LHCN-M2 (cell line): ENCODE measurements around the gene MYO16. TPM values are rescaled to one million over a fixed set of nuclear protein-coding genes. Genes with fewer than 3 reads are reported as not detected.
"Not testable (repeated sequence)": the region's sequence is repeated elsewhere in the genome, so short reads cannot be mapped to it uniquely, and the experiment has no call there.

ENCODE experiments used
- DNase-seq: peaks from one replicate; pipeline ENCODE4 v3.0.0-alpha.2; 2012; ENCODE audit warnings: low read depth
- total RNA-seq: library from RNA; depleted of rRNA; stranded (reverse); fragments of >200 nt; gene quantifications from 2 replicates; pipeline ENCODE4 v1.2.3, GENCODE V29; 2014

Gene MYO16
- total RNA-seq, 1 experiment from 2014 or later = not detected

DNA sequence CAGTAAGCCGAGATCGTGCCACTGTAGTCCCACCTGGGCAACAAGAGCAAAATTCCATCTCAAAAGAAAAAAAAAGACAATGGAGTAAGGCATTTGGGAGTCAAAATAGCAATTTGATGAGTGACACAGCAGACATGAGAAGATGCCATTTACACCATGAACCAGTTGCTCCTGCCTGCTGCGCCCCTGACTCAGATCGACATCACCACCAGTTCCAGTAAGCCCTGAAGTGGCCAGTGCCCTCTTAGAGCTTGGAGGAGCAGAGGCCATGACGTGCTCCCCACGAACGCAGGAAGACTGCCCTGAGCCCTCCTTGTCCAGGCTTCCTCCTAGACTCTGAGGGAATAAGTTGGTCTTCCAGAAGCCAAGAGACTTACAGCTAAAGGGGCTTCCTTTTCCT is 339.2 kb downstream of the MYO16 start:
- DNase-seq = peak; percentile 43

DNA sequence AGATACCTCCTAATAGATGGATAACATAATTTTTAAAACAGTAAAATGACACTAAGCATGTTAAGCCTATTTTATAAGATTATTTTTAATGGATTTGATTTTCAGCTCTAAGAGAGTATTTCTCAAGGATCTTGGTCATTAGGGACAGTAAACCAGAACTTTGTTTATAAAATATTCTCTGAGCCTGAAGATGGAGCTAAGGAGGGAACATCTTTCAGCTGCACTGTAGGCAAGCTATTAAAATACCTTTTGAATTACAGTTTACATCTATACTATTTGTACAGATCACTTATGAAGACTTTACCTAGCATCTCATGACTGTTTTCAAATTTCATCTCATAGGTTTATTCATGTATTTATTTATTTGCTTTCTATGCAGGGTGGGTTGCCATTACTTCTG is 345.3 kb downstream of the MYO16 start:
- no peak for DNase-seq

DNA sequence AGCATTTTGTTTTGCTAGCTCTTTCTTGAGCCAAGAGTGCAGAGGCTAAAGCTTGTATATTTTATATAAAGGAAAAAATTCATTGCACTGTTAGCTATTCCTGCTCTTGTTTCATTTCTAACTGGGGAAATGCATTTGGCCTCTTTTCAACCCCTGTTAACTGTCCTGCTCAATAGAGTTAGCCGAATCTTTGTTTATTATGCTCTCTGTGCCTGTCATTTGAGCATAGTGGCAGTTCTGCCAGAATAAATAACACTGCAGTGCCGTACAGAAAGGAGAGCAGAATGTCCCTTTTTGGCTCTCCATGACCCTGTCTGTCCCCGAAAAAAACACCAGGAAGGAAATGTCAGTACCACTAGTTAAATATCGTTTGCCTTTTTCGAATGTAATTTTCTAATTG is 350.8 kb downstream of the MYO16 start:
- no peak for DNase-seq

DNA sequence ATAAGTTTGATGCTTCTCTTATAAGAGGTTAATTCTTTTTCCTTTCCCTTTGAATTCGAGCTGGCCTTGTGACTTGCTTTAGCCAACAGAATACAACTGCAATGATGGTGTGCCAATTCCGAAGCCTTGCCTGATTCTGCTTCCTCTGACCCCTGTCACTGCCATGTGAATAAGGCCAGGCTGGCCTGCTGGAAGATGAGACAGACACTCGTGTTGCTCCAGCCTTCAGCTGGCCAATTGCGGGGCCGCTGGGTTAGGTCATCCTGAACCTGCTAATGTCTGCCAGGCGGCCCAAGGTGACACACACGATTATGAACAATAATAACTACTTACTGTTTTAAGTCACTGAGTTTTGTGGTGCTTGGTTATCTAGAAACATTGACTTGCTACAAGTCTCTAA is 352.0 kb downstream of the MYO16 start:
- no peak for DNase-seq

DNA sequence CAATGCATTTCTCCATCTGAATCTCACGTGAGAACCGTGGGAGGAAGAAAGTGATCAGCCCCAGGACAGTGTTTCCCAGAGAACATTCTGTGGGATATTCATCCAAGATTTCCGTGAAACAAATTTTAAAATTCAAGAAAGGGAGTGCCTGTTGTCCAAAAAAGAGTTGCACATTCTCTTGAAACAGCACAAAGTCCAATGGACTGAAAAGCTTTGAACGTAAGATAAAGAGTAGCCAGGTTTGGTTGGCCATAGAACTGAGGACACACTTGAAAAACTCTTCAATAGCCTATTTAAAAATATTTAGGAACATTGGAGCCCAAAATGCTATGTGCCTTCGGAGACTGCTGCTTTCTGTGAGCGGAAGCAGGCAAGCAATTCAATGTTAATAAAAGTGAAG is 353.9 kb downstream of the MYO16 start:
- DNase-seq = no peak

DNA sequence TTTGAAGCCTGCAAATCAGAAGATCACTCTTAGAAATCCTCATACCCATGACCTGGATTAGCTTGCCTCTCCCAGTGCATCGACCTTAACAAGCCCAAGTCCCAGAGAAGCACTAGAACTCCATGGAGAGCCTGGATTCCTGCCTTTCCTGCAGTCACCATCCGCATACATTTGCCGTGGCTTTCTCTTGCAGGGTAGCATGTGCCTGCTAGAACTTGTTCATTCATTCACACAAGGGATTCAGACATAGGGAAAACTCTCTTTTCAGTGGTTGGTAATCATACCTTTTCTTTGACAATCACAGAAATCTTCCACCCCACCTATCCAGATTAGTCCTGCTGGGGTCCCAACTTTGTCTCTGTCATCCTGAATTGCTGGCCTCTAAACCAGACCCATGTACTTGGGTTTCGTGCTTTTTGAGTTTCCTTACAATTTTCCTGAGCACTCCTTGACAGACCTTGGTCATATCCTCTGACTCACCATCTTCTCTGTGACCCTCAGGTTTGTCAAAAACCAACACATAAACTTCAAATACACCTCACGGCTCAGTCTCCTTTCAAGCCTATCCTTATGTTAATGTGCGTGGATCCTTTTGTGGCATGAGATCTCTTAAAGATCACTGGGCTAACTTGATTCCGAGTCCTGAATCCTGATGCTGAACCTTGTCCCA is 355.0 kb downstream of the MYO16 start:
- no peak for DNase-seq

DNA sequence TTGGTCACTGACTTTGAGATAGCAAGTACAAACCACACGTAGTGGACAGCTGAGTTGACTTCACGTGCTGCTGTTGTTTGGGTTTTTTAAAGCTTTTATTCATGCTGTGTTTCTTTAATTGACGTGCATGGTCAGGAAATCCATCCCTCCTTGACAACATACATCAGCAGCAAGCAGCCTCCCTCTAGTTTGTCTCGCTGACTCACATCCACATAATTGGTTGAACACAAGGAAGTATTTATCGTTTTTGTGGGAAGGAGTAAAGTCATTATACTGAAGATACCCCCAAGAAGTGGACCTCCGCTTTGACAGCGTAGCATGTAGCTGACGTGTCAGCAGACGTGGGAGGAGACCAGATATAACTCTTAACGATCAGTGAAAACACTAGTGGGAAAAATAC is 355.8 kb downstream of the MYO16 start:
- DNase-seq = no peak

DNA sequence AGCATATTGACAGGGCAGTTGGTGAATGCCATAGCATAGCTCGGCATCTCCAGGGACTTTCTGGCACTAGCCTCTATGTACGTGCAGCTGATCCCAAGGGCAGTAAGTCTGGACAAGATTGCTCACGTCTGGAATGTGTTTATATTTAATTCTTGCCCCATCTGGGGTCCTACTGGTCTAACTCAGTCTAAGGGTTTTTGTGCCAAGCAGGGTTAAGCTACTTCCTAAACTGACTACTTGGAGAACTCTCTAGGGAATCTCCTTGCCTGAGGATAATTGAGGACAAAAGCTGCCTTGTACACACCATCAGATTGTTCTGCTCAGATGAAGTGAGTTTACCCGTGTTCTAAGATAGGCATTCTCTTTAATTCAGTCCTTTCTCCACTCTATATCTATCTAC is 358.1 kb downstream of the MYO16 start:
- no peak for DNase-seq

DNA sequence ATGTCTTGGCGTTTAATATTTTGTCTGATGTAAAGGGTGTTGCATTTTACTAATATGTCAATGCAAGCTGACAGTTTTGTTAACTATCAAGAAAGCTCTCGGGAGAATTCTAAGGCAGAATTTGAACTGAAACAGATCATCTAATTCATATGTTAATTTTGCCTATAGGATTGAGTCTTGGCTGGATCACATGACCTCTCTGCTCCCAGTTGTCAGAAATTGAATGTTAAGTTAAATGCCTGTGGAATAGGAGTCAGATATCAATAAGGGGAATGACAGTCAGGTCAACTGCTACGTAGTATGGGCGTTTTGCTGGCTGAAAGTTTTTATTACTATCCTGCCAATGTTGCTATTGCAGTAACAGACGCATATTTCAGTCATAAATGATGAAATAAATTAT is 358.5 kb downstream of the MYO16 start:
- DNase-seq = no peak

DNA sequence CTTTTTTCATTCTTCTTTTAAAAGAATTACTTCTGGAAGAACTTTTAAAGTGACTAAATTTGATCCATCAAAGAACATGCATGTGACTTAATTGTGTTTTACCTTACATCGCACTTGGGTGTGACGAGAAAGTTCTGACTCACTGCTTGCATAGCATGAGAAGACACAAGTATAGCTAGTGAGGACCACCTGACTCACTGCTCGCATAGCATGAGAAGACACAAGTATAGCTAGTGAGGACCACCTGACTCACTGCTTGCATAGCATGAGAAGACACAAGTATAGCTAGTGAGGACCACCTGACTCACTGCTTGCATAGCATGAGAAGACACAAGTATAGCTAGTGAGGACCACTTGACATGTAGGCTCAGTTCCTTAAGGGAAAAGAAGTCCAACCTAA is 362.0 kb downstream of the MYO16 start:
- not testable (repeated sequence) for DNase-seq

DNA sequence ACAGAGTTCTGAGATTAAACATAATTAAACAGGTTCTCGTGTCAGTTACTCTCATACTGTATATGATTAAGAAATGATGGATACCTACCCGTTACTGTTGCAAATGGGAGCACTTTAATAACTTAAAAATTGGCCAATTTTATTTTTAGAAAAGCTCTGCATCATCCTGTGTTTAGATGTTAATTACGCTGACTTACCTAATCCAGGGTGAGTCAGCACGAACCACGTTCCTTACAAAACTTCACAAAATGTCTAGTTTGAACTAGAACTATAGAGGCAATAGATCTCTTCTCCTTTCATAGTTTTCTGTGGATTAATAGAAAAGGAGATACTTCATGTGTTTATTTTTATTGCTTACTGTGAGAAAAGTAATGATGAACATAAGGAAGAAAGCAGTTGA is 363.9 kb downstream of the MYO16 start:
- no peak for DNase-seq

DNA sequence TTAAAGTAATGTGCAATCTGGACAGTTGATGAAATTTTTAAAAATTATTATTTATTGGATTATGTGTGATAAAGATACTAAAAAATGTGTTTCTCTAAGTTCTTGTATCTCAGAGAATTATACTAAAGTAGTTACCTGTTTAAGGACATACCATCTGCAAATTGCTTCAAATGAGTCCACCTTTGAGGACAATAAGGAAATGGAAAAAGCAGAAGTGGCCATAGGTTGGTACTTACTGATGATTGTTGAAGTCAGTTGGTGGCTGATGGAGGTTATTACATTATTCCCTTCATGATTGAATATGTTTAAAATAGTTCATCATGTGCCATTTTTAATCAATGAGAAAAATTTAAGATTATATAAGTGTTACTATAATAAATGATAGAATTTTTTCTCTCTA is 367.0 kb downstream of the MYO16 start:
- DNase-seq = no peak

DNA sequence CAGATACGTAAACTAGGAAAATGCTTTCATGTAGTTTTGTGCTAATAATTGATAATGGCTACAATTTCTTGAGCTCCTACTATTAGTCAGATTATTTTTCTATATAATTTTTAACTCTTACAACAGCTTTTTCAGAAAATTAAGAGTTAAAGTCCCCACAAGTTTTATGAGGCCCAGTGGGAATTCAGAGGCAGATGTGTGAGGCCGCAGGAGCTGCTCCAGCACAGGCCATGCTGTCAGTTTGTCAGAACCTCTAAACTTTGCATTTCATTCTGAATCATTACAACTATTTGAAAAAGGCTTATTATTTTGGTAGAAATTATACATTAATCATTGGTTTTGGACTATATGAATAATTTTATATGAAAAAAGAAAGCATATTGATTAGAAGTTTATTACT is 370.8 kb downstream of the MYO16 start:
- no peak for DNase-seq

DNA sequence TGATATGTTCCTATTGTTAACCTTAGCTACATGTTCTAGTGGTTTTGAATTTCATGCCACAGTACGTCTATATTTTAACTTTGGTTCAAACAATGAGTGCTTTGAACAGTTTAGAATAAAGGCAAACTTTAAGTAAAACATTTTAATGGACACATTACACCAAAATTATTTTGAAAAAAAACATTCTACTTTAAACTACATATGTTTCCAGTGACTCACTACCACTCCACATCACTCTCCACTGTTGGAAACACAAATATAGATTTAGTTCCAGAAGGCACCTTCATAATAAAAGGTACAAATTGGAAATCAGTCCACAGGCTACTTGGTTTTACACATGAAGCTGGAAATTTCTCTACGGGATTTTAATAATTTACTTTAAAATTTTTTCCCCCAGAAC is 373.5 kb downstream of the MYO16 start:
- DNase-seq = no peak

DNA sequence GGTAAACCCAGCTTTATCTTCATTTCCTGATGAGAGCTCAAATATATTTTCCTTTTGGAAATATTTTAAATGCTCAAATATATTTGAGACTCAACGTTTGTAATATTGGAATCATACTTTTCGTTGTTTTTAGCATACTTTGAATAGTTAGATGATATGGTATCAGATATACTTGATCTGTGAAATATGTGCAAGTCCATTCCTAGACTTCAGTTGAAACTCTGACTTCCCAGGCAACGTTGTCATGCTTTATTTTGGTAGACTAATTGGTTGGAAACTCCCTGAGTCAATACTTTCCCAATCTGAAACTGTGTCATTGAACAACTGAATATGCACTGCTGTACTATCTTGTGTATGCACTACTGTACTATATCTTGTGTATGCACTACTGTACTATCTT is 378.5 kb downstream of the MYO16 start:
- no peak for DNase-seq

DNA sequence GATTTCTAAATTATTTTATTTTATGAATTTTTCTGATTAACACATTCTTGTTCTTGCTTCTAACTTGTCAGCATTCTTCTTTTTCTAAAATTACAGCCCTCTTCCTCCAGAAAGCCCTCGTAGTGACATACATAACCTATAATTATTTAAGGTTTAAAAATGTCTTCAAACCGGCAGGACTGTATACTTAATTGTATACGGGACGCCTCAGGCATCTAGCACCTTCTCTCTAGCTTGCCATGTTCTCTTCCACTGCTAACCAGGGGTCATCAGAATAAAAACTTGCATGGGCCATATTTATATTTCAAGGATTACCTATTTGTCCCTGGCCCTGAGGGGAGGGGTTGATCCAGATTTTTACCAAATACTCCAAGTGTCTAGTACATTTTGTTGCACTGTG is 380.3 kb downstream of the MYO16 start:
- no peak for DNase-seq

DNA sequence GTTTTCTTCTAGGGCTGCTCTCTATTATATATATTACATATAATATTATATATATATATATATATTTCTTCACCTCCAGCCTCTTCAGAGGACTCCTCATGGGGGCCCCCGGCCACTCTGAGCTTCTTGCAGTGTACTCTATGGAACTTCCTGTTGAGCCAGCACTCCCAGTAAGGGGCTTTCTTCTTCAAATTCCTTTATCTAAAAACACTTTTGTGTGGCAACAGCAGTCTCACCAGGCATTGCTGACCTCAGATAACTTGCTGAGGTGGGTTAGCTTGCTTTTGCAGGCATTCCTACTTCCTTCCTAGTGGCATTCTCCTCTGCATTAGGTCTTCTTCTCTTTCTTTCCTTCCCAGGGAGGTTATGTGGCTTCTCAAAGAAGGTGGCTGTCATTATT is 381.5 kb downstream of the MYO16 start:
- DNase-seq = no peak

DNA sequence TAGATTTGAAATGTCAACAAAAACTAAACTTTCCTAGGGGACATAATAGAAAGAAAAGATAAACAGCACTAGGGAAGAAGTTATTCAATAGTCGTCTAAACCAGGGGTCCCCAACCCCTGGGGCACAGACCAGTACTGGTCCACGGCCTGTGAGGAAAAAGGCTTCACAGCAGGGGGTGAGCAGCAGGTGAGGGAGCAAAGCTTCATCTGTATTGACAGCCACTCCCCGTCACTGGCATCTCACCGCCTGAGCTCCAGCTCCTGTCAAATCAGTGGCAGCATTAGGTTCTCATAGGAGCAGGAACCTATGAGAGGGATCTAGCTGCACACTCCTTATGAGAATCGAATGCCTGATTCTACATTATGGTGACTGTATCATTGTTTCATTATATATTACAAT is 382.7 kb downstream of the MYO16 start:
- no peak for DNase-seq

DNA sequence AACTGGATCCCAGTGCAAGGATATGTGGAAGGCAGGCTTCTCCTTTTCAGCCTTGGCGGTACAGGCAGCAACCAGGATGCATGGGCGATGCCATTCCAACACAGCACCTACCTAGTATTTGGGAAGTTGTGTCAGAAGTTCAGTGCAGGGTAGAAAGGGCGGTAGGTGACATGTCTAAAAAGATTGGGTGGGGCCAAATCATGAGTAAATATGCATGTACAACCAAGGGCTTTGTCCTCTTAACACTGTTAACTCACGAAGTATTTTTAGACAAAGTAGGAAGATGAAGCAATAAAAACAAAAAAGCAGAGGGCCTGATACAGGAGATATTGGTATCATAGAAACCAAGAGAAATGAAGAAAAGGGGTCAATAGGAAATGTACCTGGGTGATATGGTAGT is 392.1 kb downstream of the MYO16 start:
- no peak for DNase-seq

DNA sequence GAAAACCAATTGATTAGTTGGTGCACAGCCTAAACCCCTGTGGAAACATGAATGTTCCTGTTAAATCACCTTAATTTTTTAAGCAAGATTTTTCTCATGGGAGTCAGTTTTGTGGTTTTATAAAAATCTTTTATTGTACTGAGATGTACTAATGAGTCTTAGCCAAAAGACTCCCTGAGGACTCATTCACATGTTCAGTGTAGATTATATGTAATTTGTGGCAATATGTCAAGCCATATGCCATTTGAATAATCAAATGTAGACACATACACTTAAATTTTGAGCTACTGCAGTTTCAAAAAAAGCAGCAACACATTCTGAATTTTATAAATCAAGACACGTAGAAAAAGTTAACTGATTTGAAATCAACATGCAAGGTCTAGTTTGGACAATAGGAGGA is 395.2 kb downstream of the MYO16 start:
- no peak for DNase-seq

DNA sequence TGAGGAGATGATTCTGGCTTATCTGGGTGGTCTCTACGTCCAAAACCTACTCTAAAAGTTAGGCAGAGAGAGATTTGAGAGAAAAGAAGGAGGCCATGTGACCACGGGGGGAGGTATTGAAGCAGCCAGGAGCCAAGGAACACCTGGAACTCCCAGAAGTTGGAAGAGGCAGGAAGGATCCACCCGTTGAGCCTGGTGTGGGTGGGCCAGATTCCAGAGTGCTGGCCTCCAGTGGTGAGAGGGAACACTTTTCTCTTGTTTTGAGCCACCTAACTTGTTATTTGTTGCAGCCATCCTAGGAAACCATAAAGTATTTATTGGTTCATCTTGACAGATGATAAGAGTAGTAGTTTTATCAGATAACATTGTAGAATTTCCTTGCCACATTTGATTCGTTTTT is 396.9 kb downstream of the MYO16 start:
- DNase-seq = no peak

DNA sequence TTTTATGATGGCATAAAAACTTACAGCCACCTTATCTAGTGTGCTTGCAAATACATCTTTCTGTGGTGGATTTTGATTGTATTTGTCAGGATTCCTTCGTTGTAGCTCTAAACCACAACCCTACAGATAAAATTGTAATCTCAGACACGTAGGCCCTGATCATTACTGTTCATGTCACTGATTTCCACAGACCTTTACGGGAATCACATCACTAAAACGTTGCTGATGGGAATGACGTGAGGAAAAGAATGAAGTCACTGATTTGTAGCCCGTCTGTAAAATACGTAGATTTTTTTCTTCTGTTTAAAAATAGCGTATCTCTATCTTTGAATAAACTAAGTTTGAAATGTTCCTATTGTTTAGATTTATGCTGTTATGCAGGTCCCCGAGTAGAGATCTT is 399.2 kb downstream of the MYO16 start:
- no peak for DNase-seq

DNA sequence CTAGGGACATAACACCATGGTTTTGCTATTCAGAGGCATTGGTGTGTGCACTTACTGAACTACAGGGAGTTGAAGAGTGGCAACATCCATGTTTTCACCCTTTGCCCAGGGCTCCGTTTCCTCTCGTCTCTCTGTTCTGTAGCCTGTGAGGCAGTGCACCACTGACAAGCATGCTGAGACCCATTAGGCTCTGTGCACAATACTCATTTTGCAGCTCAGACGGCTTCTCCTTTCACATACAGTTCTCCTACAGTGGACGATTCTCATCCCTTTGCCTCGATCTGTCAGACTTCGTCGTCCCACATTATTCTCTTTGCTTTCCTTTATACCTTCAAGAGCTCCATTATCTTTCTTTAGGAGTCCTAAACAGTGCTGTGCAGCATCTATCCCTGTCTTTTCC is 403.7 kb downstream of the MYO16 start:
- DNase-seq = no peak

DNA sequence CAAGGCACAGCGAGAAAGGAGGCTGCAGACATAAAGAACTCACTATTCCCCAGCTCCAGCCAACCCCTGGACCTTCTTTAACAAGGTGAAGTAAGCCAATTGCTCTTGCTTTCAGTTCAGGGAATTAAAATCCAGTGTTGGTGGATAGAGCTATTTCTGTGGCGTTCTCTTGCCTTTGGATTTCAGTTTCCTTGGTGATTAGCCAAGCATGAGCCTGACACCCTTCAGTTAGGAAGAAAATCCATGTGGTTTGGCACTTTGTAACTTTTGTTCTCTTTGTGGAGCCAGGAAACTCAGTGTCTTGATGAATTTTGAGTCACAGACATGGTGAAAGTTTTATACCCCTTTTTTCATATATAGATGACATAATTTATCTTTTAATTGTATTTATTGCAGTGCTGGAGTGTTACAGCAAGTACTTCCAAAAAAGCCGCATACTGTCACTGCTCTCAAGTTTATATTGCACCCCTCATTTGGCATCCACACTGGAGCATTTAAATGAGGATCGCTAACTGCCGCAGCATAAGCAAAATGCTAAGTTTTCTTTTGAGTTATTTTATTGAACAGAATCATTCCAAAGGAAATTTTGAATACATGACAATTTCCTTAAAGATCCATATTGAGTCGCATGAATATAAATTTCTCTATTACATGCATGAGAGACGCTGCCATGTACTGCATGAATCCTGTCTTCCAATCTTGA is 406.8 kb downstream of the MYO16 start:
- DNase-seq = no peak
